Endodermal cell (in vitro differentiated cells): ENCODE data around the gene DNAJC10. TPM values are rescaled to one million over a fixed set of nuclear protein-coding genes. Genes with fewer than 3 reads are reported as not detected.
"Not testable (repeated sequence)": the region's sequence is repeated elsewhere in the genome, so short reads cannot be mapped to it uniquely, and the experiment has no call there.

Experiments
- DNase-seq: peaks from one replicate; pipeline ENCODE4 v3.0.0-alpha.2; 2017
- H3K27ac ChIP-seq: 2 replicates; pipeline ENCODE4 v1.5.1; 2013; ENCODE audit warnings: mild to moderate bottlenecking, low read depth, low read length, moderate library complexity
- H3K27me3 ChIP-seq: 2 replicates; pipeline ENCODE4 v1.6.1; 2013; ENCODE audit warnings: mild to moderate bottlenecking, low read length, moderate library complexity; ENCODE audit not compliant: insufficient read depth, control insufficient read depth, poor library complexity, severe bottlenecking
- H3K36me3 ChIP-seq: 2 replicates; pipeline ENCODE4 v1.7.0; 2013; ENCODE audit warnings: mild to moderate bottlenecking, low read length, moderate library complexity; ENCODE audit not compliant: control insufficient read depth, insufficient read depth
- H3K4me1 ChIP-seq: one replicate; pipeline ENCODE4 v1.7.0; 2013; ENCODE audit warnings: low read length; ENCODE audit not compliant: control insufficient read depth, insufficient read depth
- H3K4me3 ChIP-seq: 2 replicates; pipeline ENCODE4 v1.5.1; 2013; ENCODE audit warnings: mild to moderate bottlenecking, low read length, moderate library complexity
- H3K9ac ChIP-seq: 2 replicates; pipeline ENCODE4 v1.6.1; 2013; ENCODE audit warnings: mild to moderate bottlenecking, low read length, moderate library complexity; ENCODE audit not compliant: poor library complexity, severe bottlenecking; ENCODE audit errors: extremely low read depth
- H3K9me3 ChIP-seq: 2 replicates; pipeline ENCODE4 v1.6.1; 2013; ENCODE audit warnings: mild to moderate bottlenecking, low read length, moderate library complexity; ENCODE audit not compliant: control insufficient read depth
- H3K27ac Mint-ChIP-seq: 2 replicates; pipeline ENCODE4 v1.8.0; 2020; ENCODE audit warnings: mixed read lengths
- H3K27me3 Mint-ChIP-seq: 2 replicates; pipeline ENCODE4 v1.8.0; 2021; ENCODE audit warnings: mild to moderate bottlenecking, mixed read lengths; ENCODE audit not compliant: insufficient read depth
- H3K36me3 Mint-ChIP-seq: 2 replicates; pipeline ENCODE4 v1.8.0; 2020; ENCODE audit warnings: low read depth, mixed read lengths
- H3K4me1 Mint-ChIP-seq: 2 replicates; pipeline ENCODE4 v1.8.0; 2020; ENCODE audit warnings: mixed read lengths
- H3K4me3 Mint-ChIP-seq: 2 replicates; pipeline ENCODE4 v1.8.0; 2020; ENCODE audit warnings: mild to moderate bottlenecking, moderate library complexity, mixed read lengths
- H3K9me3 Mint-ChIP-seq: 2 replicates; pipeline ENCODE4 v1.8.0; 2020; ENCODE audit warnings: mild to moderate bottlenecking, mixed read lengths
- CTCF ChIP-seq: fragments of 200-600 bp; sonication (generic); conservative IDR thresholded peaks from 2 replicates; pipeline ENCODE4 v1.5.0; 2021; ENCODE audit warnings: antibody characterized with exemption, mild to moderate bottlenecking
- WGBS, 2 experiments: methylation state at CpG; one replicate each; pipeline versions ENCODE4 v1.1.5 to v1.1.7; 2013; ENCODE audit warnings: missing lambda C conversion rate in 2 of 2, mixed read lengths in 1 of 2; ENCODE audit not compliant: insufficient coverage in 1 of 2, insufficient read length in 1 of 2; 5-methylcytosine and 5-hydroxymethylcytosine counted together
- total RNA-seq, 2 donors: library from RNA; stranded (reverse); fragmentation: NEBNext Ultra II Directional in 1 of 2; extraction: Animal tissue kit (Norgen Biotek cat#: 25700) in 1 of 2; gene quantifications; 2 replicates in 1 of 2; 3 replicates in 1 of 2; pipeline ENCODE4 v1.2.1, GENCODE V29; 2021

The DNAJC10 gene
- total RNA-seq, 2 donors from 2014 or later: 212 to 232 TPM

GRCh38 chr2:182767578-182767977, 51.5 kb downstream of the DNAJC10 start:
- Histone ChIP-seq H3K4me3 (no peak overlapping the region), H3K4me1 (no peaks in the 10 kb centered on the region), H3K9ac (no peak overlapping the region), H3K36me3 (peaks cover 54% of the 10 kb centered on the region), H3K27ac (no peak overlapping the region), H3K9me3 (peaks cover 20% of the 10 kb centered on the region), H3K27me3 (no peaks in the 10 kb centered on the region)
- peaks cover 28% of the 10 kb centered on the region for H3K4me1 Mint-ChIP-seq
- peaks cover 48% of the 10 kb centered on the region for H3K9me3 Mint-ChIP-seq
- DNase-seq: peak; percentile 53
- 77 to 87% methylated on average over 5 to 7 of the region's 7 CpGs for WGBS, 2 experiments
- H3K36me3 Mint-ChIP-seq: peaks cover 64% of the 10 kb centered on the region
- peak; percentile 74 for TF ChIP-seq CTCF
- no peak overlapping the region for H3K27ac Mint-ChIP-seq
- no peak overlapping the region for H3K4me3 Mint-ChIP-seq
- no peaks in the 10 kb centered on the region for H3K27me3 Mint-ChIP-seq

- 83 to 89% methylated on average over 1 to 2 of the region's 2 CpGs for WGBS, 2 experiments
- not testable (repeated sequence) for H3K27me3 Mint-ChIP-seq, H3K4me3 Mint-ChIP-seq, H3K4me3 ChIP-seq, H3K4me1 ChIP-seq, H3K27me3 ChIP-seq, DNase-seq, H3K27ac ChIP-seq, H3K27ac Mint-ChIP-seq, H3K9ac ChIP-seq
- Histone ChIP-seq H3K9me3 (peaks cover 20% of the 10 kb centered on the region), H3K36me3 (peaks cover 41% of the 10 kb centered on the region)
- Mint-ChIP-seq H3K4me1 (peaks cover 26% of the 10 kb centered on the region), H3K36me3 (peaks cover 74% of the 10 kb centered on the region), H3K9me3 (peaks cover 52% of the 10 kb centered on the region)
Observed at GRCh38 chr2:182768950-182769349, 52.9 kb downstream of the DNAJC10 start.

GRCh38 chr2:182779323-182779722, 63.3 kb downstream of the DNAJC10 start:
- Histone ChIP-seq H3K27me3 (no peaks in the 10 kb centered on the region), H3K4me1 (no peaks in the 10 kb centered on the region), H3K9me3 (peaks cover 19% of the 10 kb centered on the region), H3K4me3 (no peak overlapping the region), H3K9ac (no peak overlapping the region), H3K27ac (no peak overlapping the region), H3K36me3 (peaks cover 68% of the 10 kb centered on the region)
- no peak for DNase-seq
- Mint-ChIP-seq H3K4me1 (peaks cover 3% of the 10 kb centered on the region), H3K9me3 (peaks cover 11% of the 10 kb centered on the region), H3K27ac (no peak overlapping the region), H3K36me3 (peaks cover 55% of the 10 kb centered on the region), H3K27me3 (no peaks in the 10 kb centered on the region), H3K4me3 (no peak overlapping the region)
- WGBS, 2 experiments: 86 to 95% methylated on average over 1 of the region's 1 CpG
- no peak for TF ChIP-seq CTCF

GRCh38 chr2:182781099-182781498, 65.0 kb downstream of the DNAJC10 start:
- H3K4me1 Mint-ChIP-seq, H3K4me3 Mint-ChIP-seq, H3K27ac Mint-ChIP-seq, H3K27me3 Mint-ChIP-seq, H3K27me3 ChIP-seq, H3K4me3 ChIP-seq, H3K9ac ChIP-seq, DNase-seq, H3K4me1 ChIP-seq, H3K27ac ChIP-seq: not testable (repeated sequence)
- peaks cover 19% of the 10 kb centered on the region for H3K9me3 ChIP-seq
- peaks cover 11% of the 10 kb centered on the region for H3K9me3 Mint-ChIP-seq
- H3K36me3 Mint-ChIP-seq: peaks cover 43% of the 10 kb centered on the region
- 80 to 95% methylated on average over 1 to 8 of the region's 8 CpGs for WGBS, 2 experiments
- H3K36me3 ChIP-seq: peaks cover 53% of the 10 kb centered on the region

GRCh38 chr2:182782686-182783085, 66.6 kb downstream of the DNAJC10 start:
- peaks cover 40% of the 10 kb centered on the region for H3K36me3 ChIP-seq
- not testable (repeated sequence) for H3K27me3 Mint-ChIP-seq, H3K27me3 ChIP-seq, DNase-seq, H3K9ac ChIP-seq, H3K4me3 ChIP-seq, H3K4me3 Mint-ChIP-seq, H3K27ac ChIP-seq, H3K4me1 ChIP-seq, H3K4me1 Mint-ChIP-seq
- peaks cover 19% of the 10 kb centered on the region for H3K9me3 ChIP-seq
- peak overlapping the region; percentile 52 for H3K27ac Mint-ChIP-seq
- H3K36me3 Mint-ChIP-seq: peaks cover 35% of the 10 kb centered on the region
- peaks cover 11% of the 10 kb centered on the region for H3K9me3 Mint-ChIP-seq
- WGBS, 2 experiments: 91 to 100% methylated on average over 1 to 2 of the region's 3 CpGs
